HG03469 (cell line): ENCODE results near the gene CDC23.
"Not testable (repeated sequence)": the region's sequence is repeated elsewhere in the genome, so short reads cannot be mapped to it uniquely, and the experiment has no call there.

ENCODE experiments used
- ATAC-seq: cut with Tn5 transposase; IDR thresholded peaks from one replicate; pipeline ENCODE4 v1.9.1; 2021; ENCODE audit warnings: mild to moderate bottlenecking, moderate library complexity, moderate number of reproducible peaks; ENCODE audit not compliant: unreplicated experiment

The CDC23 gene

GRCh38 chr5:138143578-138143977 is 69.5 kb downstream of the CDC23 start:
- not testable (repeated sequence) for ATAC-seq

DNA sequence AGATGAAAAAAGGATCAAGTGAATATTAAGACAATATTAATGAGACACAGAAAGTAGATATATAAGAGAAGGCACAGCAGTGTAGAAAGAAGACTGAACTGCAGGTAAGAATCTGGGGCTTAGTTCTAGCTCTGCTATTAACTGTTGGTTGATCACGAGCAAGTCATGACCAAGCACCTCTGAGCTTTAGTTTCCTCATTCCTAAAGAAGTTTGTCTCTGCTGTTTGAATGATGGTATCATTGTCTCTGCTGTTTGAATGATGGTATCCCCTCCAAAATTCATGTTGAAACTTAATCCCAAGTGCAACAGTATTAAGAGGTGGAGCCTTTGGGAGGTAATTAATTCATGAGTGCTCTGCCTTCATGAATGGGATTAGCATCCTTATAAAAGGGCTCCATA is 71.4 kb downstream of the CDC23 start:
- ATAC-seq: no peak

- ATAC-seq: no peak
Measured at GRCh38 chr5:138140268-138140667, 72.9 kb downstream of the CDC23 start.

DNA sequence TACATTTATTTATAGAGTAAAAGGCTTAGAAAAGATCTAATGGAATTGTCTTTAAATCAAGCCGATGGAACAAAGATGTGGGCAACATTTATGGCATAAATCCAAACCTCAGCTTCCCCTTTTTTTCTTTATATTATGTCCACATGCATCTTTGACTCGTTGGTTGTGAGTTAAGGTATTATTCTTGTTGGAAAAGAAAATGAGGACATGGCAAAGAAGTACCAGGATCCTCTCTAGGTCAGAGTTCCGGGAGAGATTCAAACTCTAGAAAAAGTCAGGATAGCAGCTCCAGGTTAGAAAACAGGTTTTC is 73.4 kb downstream of the CDC23 start:
- ATAC-seq: no peak

DNA sequence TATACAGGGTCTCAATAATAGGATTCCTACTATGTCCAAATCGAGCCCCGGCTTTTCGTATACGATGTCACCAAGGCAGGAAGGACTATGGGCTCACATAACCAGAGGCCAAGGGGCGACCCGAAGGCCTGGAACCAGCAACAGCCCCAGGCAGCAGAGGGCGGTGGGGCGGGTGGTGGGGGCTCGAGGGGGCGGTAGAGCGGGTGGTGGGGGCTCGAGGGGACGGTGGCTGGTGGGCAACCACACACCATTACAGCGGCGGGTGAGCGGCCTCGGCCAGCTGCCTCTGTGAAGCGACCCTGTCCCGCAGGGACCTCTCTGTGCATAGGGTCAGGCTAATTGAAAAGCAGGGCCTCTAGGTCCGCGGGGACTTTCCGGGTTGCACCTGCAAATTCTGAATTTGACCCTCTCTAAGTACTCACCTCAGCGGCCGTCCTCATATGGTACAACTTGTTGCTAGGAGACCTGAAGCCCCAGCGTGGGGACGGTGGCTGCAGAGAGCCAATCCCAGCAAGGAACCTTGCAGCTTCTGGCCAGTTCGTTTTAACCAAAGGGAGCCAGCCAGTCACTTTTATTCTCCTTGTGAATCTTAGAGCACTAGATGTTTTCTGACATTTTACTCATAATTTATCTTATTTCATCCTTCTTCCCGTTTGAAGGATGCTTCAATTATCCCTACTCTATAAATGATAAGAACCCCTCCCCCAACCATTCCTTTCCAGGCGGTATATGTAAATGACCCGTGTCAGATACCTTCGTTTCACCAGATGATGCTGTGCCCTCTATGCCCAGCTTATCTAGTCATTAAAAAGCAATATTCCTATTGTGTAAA is 74.0 kb downstream of the CDC23 start, which contains the start of gene NME5:
Gene NME5, minus strand, starts transcription at position 480 of the 832 bp plus-strand sequence. CDS start 648 bp downstream, outside the sequence.
- no peak for ATAC-seq
